HepG2 (cell line): ENCODE data around the gene RPH3AL. TPM values are rescaled to one million over a fixed set of nuclear protein-coding genes. Genes with fewer than 3 reads are reported as not detected.

Experiments
- CENPT ChIP-seq: sonication (generic); formaldehyde crosslinking; IDR thresholded peaks from 2 replicates; pipeline ENCODE4 v1.8.0; 2022; ENCODE audit warnings: low read depth, mild to moderate bottlenecking, moderate library complexity, missing genetic modification reagents
- DNMT1 ChIP-seq: sonication (generic); formaldehyde crosslinking; IDR thresholded peaks from 2 replicates; pipeline ENCODE4 v1.5.1; 2020; ENCODE audit warnings: mild to moderate bottlenecking, missing genetic modification reagents
- ELF1 ChIP-seq: sonication (generic); formaldehyde crosslinking; IDR thresholded peaks from 2 replicates; pipeline ENCODE4 v1.4.0; 2020; ENCODE audit warnings: missing genetic modification reagents
- ELF4 ChIP-seq: sonication (generic); formaldehyde crosslinking; IDR thresholded peaks from 2 replicates; pipeline ENCODE4 v1.5.0; 2020; ENCODE audit warnings: missing genetic modification reagents, mild to moderate bottlenecking, moderate library complexity, borderline replicate concordance
- GABPA ChIP-seq, 2 experiments: IDR thresholded peaks; 2 replicates each; pipeline ENCODE4 v1.6.1; 2011 to 2016; ENCODE audit warnings: low read depth in 2 of 2, low read length in 1 of 2, missing biosample characterization in 1 of 2, missing genetic modification characterization in 1 of 2
- MLLT10 ChIP-seq: sonication (generic); formaldehyde crosslinking; IDR thresholded peaks from 2 replicates; pipeline ENCODE4 v1.4.0; 2020; ENCODE audit warnings: missing genetic modification reagents
- NR2C2 ChIP-seq: sonication (generic); formaldehyde crosslinking; IDR thresholded peaks from 2 replicates; pipeline ENCODE4 v1.4.0; 2020; ENCODE audit warnings: missing genetic modification reagents, mild to moderate bottlenecking, moderate library complexity, borderline replicate concordance
- NR2F6 ChIP-seq, 2 experiments: IDR thresholded peaks; 2 replicates each; pipeline ENCODE4 v1.6.1; 2016; ENCODE audit warnings: antibody characterized with exemption in 1 of 2, mild to moderate bottlenecking in 1 of 2
- SAFB2 ChIP-seq: sonication (generic); formaldehyde crosslinking; IDR thresholded peaks from 2 replicates; pipeline ENCODE4 v1.5.1; 2020; ENCODE audit warnings: missing genetic modification reagents, low read depth, mild to moderate bottlenecking, borderline replicate concordance
- SIN3A ChIP-seq: IDR thresholded peaks from 2 replicates; pipeline ENCODE4 v1.6.1; 2011; ENCODE audit warnings: low read depth, mild to moderate bottlenecking, control low read depth, low read length, borderline replicate concordance
- SRY ChIP-seq: sonication (generic); formaldehyde crosslinking; IDR thresholded peaks from 2 replicates; pipeline ENCODE4 v1.8.0; 2022; ENCODE audit warnings: mild to moderate bottlenecking, missing genetic modification reagents
- ZNF224 ChIP-seq: sonication (generic); formaldehyde crosslinking; IDR thresholded peaks from 2 replicates; pipeline ENCODE4 v1.5.0; 2020; ENCODE audit warnings: mild to moderate bottlenecking, missing genetic modification reagents
- ZNF546 ChIP-seq: sonication (generic); formaldehyde crosslinking; conservative IDR thresholded peaks from 2 replicates; pipeline ENCODE4 v1.8.1; 2023; ENCODE audit warnings: mild to moderate bottlenecking, missing genetic modification reagents
- ZNF570 ChIP-seq: sonication (generic); formaldehyde crosslinking; IDR thresholded peaks from 2 replicates; pipeline ENCODE4 v1.4.0; 2020; ENCODE audit warnings: mild to moderate bottlenecking, missing genetic modification reagents, borderline replicate concordance
- ZNF605 ChIP-seq: sonication (generic); formaldehyde crosslinking; IDR thresholded peaks from 2 replicates; pipeline ENCODE4 v1.8.0; 2022; ENCODE audit warnings: mild to moderate bottlenecking, missing genetic modification reagents
- ZNF607 ChIP-seq: sonication (generic); formaldehyde crosslinking; IDR thresholded peaks from 2 replicates; pipeline ENCODE4 v1.5.1; 2020; ENCODE audit warnings: missing genetic modification reagents, mild to moderate bottlenecking, borderline replicate concordance
- ZNF788 ChIP-seq: sonication (generic); formaldehyde crosslinking; IDR thresholded peaks from 2 replicates; pipeline ENCODE4 v1.5.0; 2020; ENCODE audit warnings: mild to moderate bottlenecking, missing genetic modification reagents, borderline replicate concordance
- polyA plus RNA-seq, 8 experiments: library from polyadenylated mRNA; depleted of rRNA in 3 of 8; stranded (reverse) in 7 of 8; unstranded in 1 of 8; fragments of >200 nt; fragmentation: Illumina TruSeq in 4 of 8; extraction: Trizol in 4 of 8; gene quantifications; 2 replicates each; pipeline versions ENCODE4 v1.2.1 to v1.2.3, GENCODE V29; 2011 to 2016; ENCODE audit warnings: low read depth in 4 of 8, missing spikeins in 1 of 8, mixed read lengths in 1 of 8; ENCODE audit not compliant: insufficient read depth in 1 of 8
- total RNA-seq, 5 experiments: library from RNA; depleted of rRNA; stranded (reverse); fragments of >200 nt; fragmentation: Illumina TruSeq; extraction: Trizol; gene quantifications; 2 replicates each; pipeline ENCODE4 v1.2.3, GENCODE V29; 2016; ENCODE audit warnings: low read depth in 1 of 5
- TF ChIP-seq, protein P1 (sequence below): sonication (generic); formaldehyde crosslinking; IDR thresholded peaks from 2 replicates; pipeline ENCODE4 v1.8.0; 2022; ENCODE audit warnings: mild to moderate bottlenecking, missing genetic modification reagents, borderline replicate concordance
- TF ChIP-seq, protein P2 (sequence below): sonication (generic); formaldehyde crosslinking; IDR thresholded peaks from 2 replicates; pipeline ENCODE4 v1.5.1; 2020; ENCODE audit warnings: missing genetic modification reagents, mild to moderate bottlenecking, borderline replicate concordance
- TF ChIP-seq, protein P3 (sequence below): sonication (generic); formaldehyde crosslinking; IDR thresholded peaks from 2 replicates; pipeline ENCODE4 v1.8.0; 2022; ENCODE audit warnings: missing genetic modification reagents, mild to moderate bottlenecking, moderate library complexity, borderline replicate concordance
- TF ChIP-seq, protein P4 (sequence below): sonication (generic); formaldehyde crosslinking; IDR thresholded peaks from 2 replicates; pipeline ENCODE4 v1.9.0; 2022; ENCODE audit warnings: missing genetic modification reagents, mild to moderate bottlenecking, borderline replicate concordance

The RPH3AL gene
- total and polyA plus RNA-seq, 2 of the 13 experiments (the other 11 are each of a cell fraction or from before 2014, with no cell fraction given): 7.8 to 16.4 TPM

DNA sequence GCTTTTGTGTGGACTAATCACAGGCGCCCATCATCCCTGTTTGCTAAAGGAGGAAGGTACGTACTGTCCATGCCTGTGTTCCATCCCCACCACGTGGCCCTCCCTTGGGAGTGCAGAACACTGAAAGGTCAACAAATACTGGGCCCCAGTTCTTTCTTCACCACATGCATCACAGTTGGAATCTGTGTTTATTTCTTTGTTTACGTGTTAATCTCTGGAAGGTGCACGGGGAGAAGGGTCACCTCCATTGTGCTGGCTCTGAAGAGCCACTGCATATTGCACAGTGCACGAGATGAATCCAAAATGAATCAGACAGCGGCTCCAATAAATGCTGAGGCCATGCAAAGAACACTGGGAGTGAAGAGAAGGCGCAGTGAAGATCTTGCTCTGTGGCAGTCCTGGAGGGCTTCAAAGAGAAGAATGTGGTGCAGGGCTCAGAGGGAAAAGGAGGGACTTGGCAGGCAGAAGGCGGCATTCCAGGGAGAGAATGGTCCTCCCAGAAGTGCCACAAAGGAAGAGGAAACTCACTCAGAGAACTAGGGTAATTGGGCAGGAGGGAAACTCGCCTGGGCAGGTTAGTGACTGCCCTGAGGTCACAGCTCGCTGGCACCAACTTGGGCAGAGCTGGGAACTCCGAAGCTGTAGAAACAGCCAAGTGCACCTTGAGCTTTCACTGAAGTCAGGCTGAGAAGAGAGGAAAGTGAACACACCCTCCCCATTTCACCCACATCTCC is 3.7 kb downstream of the RPH3AL start (continued):
- no peak; the same call in 1 of the 2 replicates for TF ChIP-seq NR2C2 (CRISPR knock-in tag)
- TF ChIP-seq GABPA (IDR thresholded peaks at IDR 0.05; ENCODE audit: low read depth, low read length): no peak
- peak; percentile 53; the same call in 1 of the 2 replicates for TF ChIP-seq GABPA (CRISPR knock-in tag; IDR thresholded peaks at IDR 0.05; ENCODE audit: low read depth)
- TF ChIP-seq, protein P1, sequence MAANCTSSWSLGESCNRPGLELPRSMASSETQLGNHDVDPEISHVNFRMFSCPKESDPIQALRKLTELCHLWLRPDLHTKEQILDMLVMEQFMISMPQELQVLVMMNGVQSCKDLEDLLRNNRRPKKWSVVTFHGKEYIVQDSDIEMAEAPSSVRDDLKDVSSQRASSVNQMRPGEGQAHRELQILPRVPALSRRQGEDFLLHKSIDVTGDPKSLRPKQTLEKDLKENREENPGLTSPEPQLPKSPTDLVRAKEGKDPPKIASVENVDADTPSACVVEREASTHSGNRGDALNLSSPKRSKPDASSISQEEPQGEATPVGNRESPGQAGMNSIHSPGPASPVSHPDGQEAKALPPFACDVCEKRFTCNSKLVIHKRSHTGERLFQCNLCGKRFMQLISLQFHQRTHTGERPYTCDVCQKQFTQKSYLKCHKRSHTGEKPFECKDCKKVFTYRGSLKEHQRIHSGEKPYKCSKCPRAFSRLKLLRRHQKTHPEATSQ (CRISPR knock-in tag): no peak
- TF ChIP-seq ZNF607 (CRISPR knock-in tag): peak; percentile 59; the same call in 1 of the 2 replicates
- peak; percentile 49; the same call in 1 of the 2 replicates for TF ChIP-seq ELF1 (CRISPR knock-in tag)
- no peak for TF ChIP-seq MLLT10
- peak; percentile 60; the same call in 1 of the 2 replicates for TF ChIP-seq ZNF605 (CRISPR knock-in tag)
- TF ChIP-seq SAFB2: no peak
- no peak for TF ChIP-seq ZNF546
- no peak for TF ChIP-seq ZNF570 (CRISPR knock-in tag)
- TF ChIP-seq, protein P2, sequence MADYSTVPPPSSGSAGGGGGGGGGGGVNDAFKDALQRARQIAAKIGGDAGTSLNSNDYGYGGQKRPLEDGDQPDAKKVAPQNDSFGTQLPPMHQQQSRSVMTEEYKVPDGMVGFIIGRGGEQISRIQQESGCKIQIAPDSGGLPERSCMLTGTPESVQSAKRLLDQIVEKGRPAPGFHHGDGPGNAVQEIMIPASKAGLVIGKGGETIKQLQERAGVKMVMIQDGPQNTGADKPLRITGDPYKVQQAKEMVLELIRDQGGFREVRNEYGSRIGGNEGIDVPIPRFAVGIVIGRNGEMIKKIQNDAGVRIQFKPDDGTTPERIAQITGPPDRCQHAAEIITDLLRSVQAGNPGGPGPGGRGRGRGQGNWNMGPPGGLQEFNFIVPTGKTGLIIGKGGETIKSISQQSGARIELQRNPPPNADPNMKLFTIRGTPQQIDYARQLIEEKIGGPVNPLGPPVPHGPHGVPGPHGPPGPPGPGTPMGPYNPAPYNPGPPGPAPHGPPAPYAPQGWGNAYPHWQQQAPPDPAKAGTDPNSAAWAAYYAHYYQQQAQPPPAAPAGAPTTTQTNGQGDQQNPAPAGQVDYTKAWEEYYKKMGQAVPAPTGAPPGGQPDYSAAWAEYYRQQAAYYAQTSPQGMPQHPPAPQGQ (CRISPR knock-in tag): no peak
- TF ChIP-seq SRY (CRISPR knock-in tag): 0 out of 2 replicates have a peak, but pooled peaks have one; percentile 31
- TF ChIP-seq, protein P3, sequence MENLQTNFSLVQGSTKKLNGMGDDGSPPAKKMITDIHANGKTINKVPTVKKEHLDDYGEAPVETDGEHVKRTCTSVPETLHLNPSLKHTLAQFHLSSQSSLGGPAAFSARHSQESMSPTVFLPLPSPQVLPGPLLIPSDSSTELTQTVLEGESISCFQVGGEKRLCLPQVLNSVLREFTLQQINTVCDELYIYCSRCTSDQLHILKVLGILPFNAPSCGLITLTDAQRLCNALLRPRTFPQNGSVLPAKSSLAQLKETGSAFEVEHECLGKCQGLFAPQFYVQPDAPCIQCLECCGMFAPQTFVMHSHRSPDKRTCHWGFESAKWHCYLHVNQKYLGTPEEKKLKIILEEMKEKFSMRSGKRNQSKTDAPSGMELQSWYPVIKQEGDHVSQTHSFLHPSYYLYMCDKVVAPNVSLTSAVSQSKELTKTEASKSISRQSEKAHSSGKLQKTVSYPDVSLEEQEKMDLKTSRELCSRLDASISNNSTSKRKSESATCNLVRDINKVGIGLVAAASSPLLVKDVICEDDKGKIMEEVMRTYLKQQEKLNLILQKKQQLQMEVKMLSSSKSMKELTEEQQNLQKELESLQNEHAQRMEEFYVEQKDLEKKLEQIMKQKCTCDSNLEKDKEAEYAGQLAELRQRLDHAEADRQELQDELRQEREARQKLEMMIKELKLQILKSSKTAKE (CRISPR knock-in tag): no peak
- TF ChIP-seq, protein P4, sequence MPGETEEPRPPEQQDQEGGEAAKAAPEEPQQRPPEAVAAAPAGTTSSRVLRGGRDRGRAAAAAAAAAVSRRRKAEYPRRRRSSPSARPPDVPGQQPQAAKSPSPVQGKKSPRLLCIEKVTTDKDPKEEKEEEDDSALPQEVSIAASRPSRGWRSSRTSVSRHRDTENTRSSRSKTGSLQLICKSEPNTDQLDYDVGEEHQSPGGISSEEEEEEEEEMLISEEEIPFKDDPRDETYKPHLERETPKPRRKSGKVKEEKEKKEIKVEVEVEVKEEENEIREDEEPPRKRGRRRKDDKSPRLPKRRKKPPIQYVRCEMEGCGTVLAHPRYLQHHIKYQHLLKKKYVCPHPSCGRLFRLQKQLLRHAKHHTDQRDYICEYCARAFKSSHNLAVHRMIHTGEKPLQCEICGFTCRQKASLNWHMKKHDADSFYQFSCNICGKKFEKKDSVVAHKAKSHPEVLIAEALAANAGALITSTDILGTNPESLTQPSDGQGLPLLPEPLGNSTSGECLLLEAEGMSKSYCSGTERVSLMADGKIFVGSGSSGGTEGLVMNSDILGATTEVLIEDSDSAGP: no peak
- TF ChIP-seq ZNF788 (CRISPR knock-in tag): 0 out of 2 replicates have a peak, but pooled peaks have one; percentile 32
- TF ChIP-seq DNMT1: no peak
- no peak for TF ChIP-seq CENPT
- no peak for TF ChIP-seq ZNF224 (CRISPR knock-in tag)
- TF ChIP-seq ELF4 (CRISPR knock-in tag): no peak
- peak; percentile 71 for TF ChIP-seq NR2F6 (IDR thresholded peaks at IDR 0.05)
- TF ChIP-seq NR2F6 (CRISPR knock-in tag; IDR thresholded peaks at IDR 0.05): peak; percentile 86
- no peak for TF ChIP-seq SIN3A
